SK-MEL-5 (cell line): ENCODE results near the gene NANOS2. TPM values are rescaled to one million over a fixed set of nuclear protein-coding genes. Genes with fewer than 3 reads are reported as not detected.

Experiments
- DNase-seq: peaks from one replicate; pipeline ENCODE4 v3.0.0-alpha.2; 2016; ENCODE audit warnings: low read depth, low spot score
- in situ Hi-C: cut with HindIII; loops from 2 replicates; pipeline ENCODE4 v1.10.0; 2016; ENCODE audit warnings: low sequenced_read_pairs, high pct_unique_total_duplicates, low pct_unique_long_range_greater_than_20kb
- polyA plus RNA-seq, 2 experiments: library from polyadenylated mRNA; depleted of rRNA; stranded (reverse); fragments of >200 nt; gene quantifications; 2 replicates each; pipeline ENCODE4 v1.2.3, GENCODE V29; 2015
- total RNA-seq: library from RNA; depleted of rRNA; stranded (reverse); fragments of >200 nt; shearing (Covaris generic); gene quantifications from 2 replicates; pipeline ENCODE4 v1.2.3, GENCODE V29; 2014; rRNA removed

NANOS2 gene
- not detected in 2 replicates for total RNA-seq
- polyA plus RNA-seq (2015; cell fraction: cytosol; rRNA removed), result not detected in 2 replicates
- polyA plus RNA-seq (2015; cell fraction: nucleus; rRNA removed), result not detected in 2 replicates

GRCh38 chr19:45913874-45914830, at the start of gene NANOS2:
NANOS2 (minus strand) TSS chr19:45914778; CDS start chr19:45914693, 85 bp downstream.
- in situ Hi-C loops, result no loop called here
- peak; percentile 47 for DNase-seq

GRCh38 chr19:45962021-45962420, 47.4 kb upstream of the NANOS2 start:
- in situ Hi-C loops, result no loop called here
- DNase-seq, result no peak

- DNase-seq, result no peak
- in situ Hi-C loops, result no loop called here
These were observed 46.1 kb upstream of the NANOS2 start for GRCh38 chr19:45960595-45961235.

GRCh38 chr19:45959517-45960025, 45.0 kb upstream of the NANOS2 start:
- DNase-seq, result no peak

GRCh38 chr19:45958769-45959516, 44.4 kb upstream of the NANOS2 start:
- no peak for DNase-seq
- in situ Hi-C loops, result no loop called here

More at GRCh38 chr19:45959517-45960025, 45.0 kb upstream of the NANOS2 start:
- in situ Hi-C loops, result no loop called here

- in situ Hi-C loops, result no loop called here
- DNase-seq, result no peak
These were observed 43.7 kb upstream of the NANOS2 start for GRCh38 chr19:45958320-45958719.

GRCh38 chr19:45955905-45956608, 41.5 kb upstream of the NANOS2 start:
- DNase-seq, result peak; percentile 44
- in situ Hi-C loops, result no loop called here

GRCh38 chr19:45954156-45954555, 39.6 kb upstream of the NANOS2 start:
- no peak for DNase-seq
- in situ Hi-C loops, result no loop called here

- DNase-seq, result no peak
- in situ Hi-C loops, result no loop called here
These were observed 39.1 kb upstream of the NANOS2 start for GRCh38 chr19:45953676-45954075.

GRCh38 chr19:45952686-45953505, 38.3 kb upstream of the NANOS2 start:
- peak; percentile 47 for DNase-seq
- in situ Hi-C loops, result no loop called here

GRCh38 chr19:45952341-45952685, 37.7 kb upstream of the NANOS2 start:
- in situ Hi-C loops, result no loop called here
- no peak for DNase-seq

- in situ Hi-C loops, result no loop called here
- DNase-seq, result no peak
These were observed 33.3 kb upstream of the NANOS2 start for GRCh38 chr19:45947926-45948325.

GRCh38 chr19:45940515-45940805, 25.9 kb upstream of the NANOS2 start:
- in situ Hi-C loops, result no loop called here
- DNase-seq, result no peak

GRCh38 chr19:45939792-45940514, 25.4 kb upstream of the NANOS2 start:
- no peak for DNase-seq
- in situ Hi-C loops, result no loop called here

GRCh38 chr19:45938733-45939319, 24.2 kb upstream of the NANOS2 start:
- in situ Hi-C loops, result no loop called here
- no peak for DNase-seq

- no peak for DNase-seq
- in situ Hi-C loops, result no loop called here
These were observed 20.7 kb upstream of the NANOS2 start for GRCh38 chr19:45935267-45935666.
